HepG2 (cell line): Measurements from ENCODE around the gene SLC38A3. TPM values are rescaled to one million over a fixed set of nuclear protein-coding genes. Genes with fewer than 3 reads are reported as not detected.
A peak's percentile ranks its signal among the peaks of the same experiment; 100 is the strongest.

Experiments used
- CBX1 ChIP-seq: IDR thresholded peaks from one replicate; pipeline ENCODE4 v1.6.1; 2016; ENCODE audit warnings: antibody characterized with exemption, low read depth
- ETV5 ChIP-seq: IDR thresholded peaks from 2 replicates; pipeline ENCODE4 v1.6.1; 2018; ENCODE audit warnings: missing biosample characterization, missing genetic modification reagents, inconsistent platforms, borderline replicate concordance
- HES4 ChIP-seq: sonication (generic); formaldehyde crosslinking; IDR thresholded peaks from 2 replicates; pipeline ENCODE4 v1.9.0; 2021; ENCODE audit warnings: mild to moderate bottlenecking, missing genetic modification reagents, borderline replicate concordance
- MED8 ChIP-seq: sonication (generic); formaldehyde crosslinking; IDR thresholded peaks from 2 replicates; pipeline ENCODE4 v1.8.1; 2023; ENCODE audit warnings: mild to moderate bottlenecking, missing genetic modification reagents; ENCODE audit not compliant: insufficient replicate concordance
- NCOA1 ChIP-seq: sonication (generic); formaldehyde crosslinking; IDR thresholded peaks from 2 replicates; pipeline ENCODE4 v1.9.0; 2021; ENCODE audit warnings: missing genetic modification reagents
- NFE2 ChIP-seq: sonication (generic); formaldehyde crosslinking; IDR thresholded peaks from 2 replicates; pipeline ENCODE4 v1.4.0; 2020; ENCODE audit warnings: missing genetic modification reagents
- NR1H2 ChIP-seq: sonication (generic); formaldehyde crosslinking; IDR thresholded peaks from 2 replicates; pipeline ENCODE4 v1.8.1; 2022; ENCODE audit warnings: low read depth, missing genetic modification reagents, borderline replicate concordance
- NR2F6 ChIP-seq, 2 experiments: IDR thresholded peaks; 2 replicates each; pipeline ENCODE4 v1.6.1; 2016; ENCODE audit warnings: antibody characterized with exemption in 1 of 2, mild to moderate bottlenecking in 1 of 2
- SCMH1 ChIP-seq: sonication (generic); formaldehyde crosslinking; IDR thresholded peaks from 2 replicates; pipeline ENCODE4 v1.9.0; 2021; ENCODE audit warnings: missing genetic modification reagents, mild to moderate bottlenecking, borderline replicate concordance
- SRF ChIP-seq: IDR thresholded peaks from 2 replicates; pipeline ENCODE4 v1.6.1; 2011; ENCODE audit warnings: mild to moderate bottlenecking, low read depth, low read length, moderate library complexity
- ZBTB42 ChIP-seq: sonication (generic); formaldehyde crosslinking; IDR thresholded peaks from 2 replicates; pipeline ENCODE4 v1.5.0; 2020; ENCODE audit warnings: mild to moderate bottlenecking, missing genetic modification reagents
- ZNF451 ChIP-seq: sonication (generic); formaldehyde crosslinking; IDR thresholded peaks from 2 replicates; pipeline ENCODE4 v1.5.0; 2020; ENCODE audit warnings: mild to moderate bottlenecking, missing genetic modification reagents
- polyA plus RNA-seq, 8 experiments: library from polyadenylated mRNA; depleted of rRNA in 3 of 8; stranded (reverse) in 7 of 8; unstranded in 1 of 8; fragments of >200 nt; fragmentation: Illumina TruSeq in 4 of 8; extraction: Trizol in 4 of 8; gene quantifications; 2 replicates each; pipeline versions ENCODE4 v1.2.1 to v1.2.3, GENCODE V29; 2011 to 2016; ENCODE audit warnings: low read depth in 4 of 8, missing spikeins in 1 of 8, mixed read lengths in 1 of 8; ENCODE audit not compliant: insufficient read depth in 1 of 8
- total RNA-seq, 5 experiments: library from RNA; depleted of rRNA; stranded (reverse); fragments of >200 nt; fragmentation: Illumina TruSeq; extraction: Trizol; gene quantifications; 2 replicates each; pipeline ENCODE4 v1.2.3, GENCODE V29; 2016; ENCODE audit warnings: low read depth in 1 of 5
- TF ChIP-seq, protein P1 (sequence below): sonication (generic); formaldehyde crosslinking; IDR thresholded peaks from 2 replicates; pipeline ENCODE4 v1.4.0; 2020; ENCODE audit warnings: missing genetic modification reagents, borderline replicate concordance
- TF ChIP-seq, protein P2 (sequence below): sonication (generic); formaldehyde crosslinking; IDR thresholded peaks from 2 replicates; pipeline ENCODE4 v1.4.0; 2020; ENCODE audit warnings: mild to moderate bottlenecking, missing genetic modification reagents
- TF ChIP-seq, protein P3 (sequence below): sonication (generic); formaldehyde crosslinking; IDR thresholded peaks from 2 replicates; pipeline ENCODE4 v1.4.0; 2020; ENCODE audit warnings: missing genetic modification reagents, mild to moderate bottlenecking, borderline replicate concordance

The SLC38A3 gene
- total and polyA plus RNA-seq, 2 of the 13 experiments (the other 11 are each of a cell fraction or from before 2014, with no cell fraction given): 29.8 to 164 TPM

DNA sequence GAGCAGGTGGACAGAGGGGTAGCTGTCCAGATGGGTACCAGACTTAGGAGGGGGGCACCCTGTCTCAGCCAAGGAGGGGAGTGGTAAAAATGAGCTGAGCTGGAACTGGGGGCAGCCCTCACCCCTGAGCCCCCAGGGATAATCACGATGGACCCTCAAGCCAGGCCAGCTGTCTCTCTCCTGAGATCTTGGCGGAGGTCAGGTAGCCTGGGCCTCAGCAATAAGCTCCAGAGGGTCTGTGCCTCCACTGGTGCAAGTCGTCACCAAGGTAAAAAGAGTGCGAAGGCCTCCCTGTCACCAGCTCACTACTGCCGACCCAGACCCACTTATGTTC, 5.1 kb downstream of the SLC38A3 start (continued):
- TF ChIP-seq MED8 (CRISPR knock-in tag) (no peak), SCMH1 (CRISPR knock-in tag) (no peak), ZBTB42 (CRISPR knock-in tag) (no peak), NR1H2 (CRISPR knock-in tag) (0 out of 2 replicates have a peak, but pooled peaks have one; percentile 2), ETV5 (CRISPR knock-in tag) (no peak), SRF (no peak), NCOA1 (CRISPR knock-in tag) (no peak), CBX1 (no peak), ZNF451 (CRISPR knock-in tag) (no peak), NR2F6 (IDR thresholded peaks at IDR 0.05) (no peak), NR2F6 (CRISPR knock-in tag; IDR thresholded peaks at IDR 0.05) (no peak), NFE2 (no peak), HES4 (CRISPR knock-in tag) (no peak)
- TF ChIP-seq, protein P1, sequence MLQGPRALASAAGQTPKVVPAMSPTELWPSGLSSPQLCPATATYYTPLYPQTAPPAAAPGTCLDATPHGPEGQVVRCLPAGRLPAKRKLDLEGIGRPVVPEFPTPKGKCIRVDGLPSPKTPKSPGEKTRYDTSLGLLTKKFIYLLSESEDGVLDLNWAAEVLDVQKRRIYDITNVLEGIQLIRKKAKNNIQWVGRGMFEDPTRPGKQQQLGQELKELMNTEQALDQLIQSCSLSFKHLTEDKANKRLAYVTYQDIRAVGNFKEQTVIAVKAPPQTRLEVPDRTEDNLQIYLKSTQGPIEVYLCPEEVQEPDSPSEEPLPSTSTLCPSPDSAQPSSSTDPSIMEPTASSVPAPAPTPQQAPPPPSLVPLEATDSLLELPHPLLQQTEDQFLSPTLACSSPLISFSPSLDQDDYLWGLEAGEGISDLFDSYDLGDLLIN: no peak
- TF ChIP-seq, protein P2, sequence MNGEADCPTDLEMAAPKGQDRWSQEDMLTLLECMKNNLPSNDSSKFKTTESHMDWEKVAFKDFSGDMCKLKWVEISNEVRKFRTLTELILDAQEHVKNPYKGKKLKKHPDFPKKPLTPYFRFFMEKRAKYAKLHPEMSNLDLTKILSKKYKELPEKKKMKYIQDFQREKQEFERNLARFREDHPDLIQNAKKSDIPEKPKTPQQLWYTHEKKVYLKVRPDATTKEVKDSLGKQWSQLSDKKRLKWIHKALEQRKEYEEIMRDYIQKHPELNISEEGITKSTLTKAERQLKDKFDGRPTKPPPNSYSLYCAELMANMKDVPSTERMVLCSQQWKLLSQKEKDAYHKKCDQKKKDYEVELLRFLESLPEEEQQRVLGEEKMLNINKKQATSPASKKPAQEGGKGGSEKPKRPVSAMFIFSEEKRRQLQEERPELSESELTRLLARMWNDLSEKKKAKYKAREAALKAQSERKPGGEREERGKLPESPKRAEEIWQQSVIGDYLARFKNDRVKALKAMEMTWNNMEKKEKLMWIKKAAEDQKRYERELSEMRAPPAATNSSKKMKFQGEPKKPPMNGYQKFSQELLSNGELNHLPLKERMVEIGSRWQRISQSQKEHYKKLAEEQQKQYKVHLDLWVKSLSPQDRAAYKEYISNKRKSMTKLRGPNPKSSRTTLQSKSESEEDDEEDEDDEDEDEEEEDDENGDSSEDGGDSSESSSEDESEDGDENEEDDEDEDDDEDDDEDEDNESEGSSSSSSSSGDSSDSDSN (CRISPR knock-in tag): no peak
- TF ChIP-seq, protein P3, sequence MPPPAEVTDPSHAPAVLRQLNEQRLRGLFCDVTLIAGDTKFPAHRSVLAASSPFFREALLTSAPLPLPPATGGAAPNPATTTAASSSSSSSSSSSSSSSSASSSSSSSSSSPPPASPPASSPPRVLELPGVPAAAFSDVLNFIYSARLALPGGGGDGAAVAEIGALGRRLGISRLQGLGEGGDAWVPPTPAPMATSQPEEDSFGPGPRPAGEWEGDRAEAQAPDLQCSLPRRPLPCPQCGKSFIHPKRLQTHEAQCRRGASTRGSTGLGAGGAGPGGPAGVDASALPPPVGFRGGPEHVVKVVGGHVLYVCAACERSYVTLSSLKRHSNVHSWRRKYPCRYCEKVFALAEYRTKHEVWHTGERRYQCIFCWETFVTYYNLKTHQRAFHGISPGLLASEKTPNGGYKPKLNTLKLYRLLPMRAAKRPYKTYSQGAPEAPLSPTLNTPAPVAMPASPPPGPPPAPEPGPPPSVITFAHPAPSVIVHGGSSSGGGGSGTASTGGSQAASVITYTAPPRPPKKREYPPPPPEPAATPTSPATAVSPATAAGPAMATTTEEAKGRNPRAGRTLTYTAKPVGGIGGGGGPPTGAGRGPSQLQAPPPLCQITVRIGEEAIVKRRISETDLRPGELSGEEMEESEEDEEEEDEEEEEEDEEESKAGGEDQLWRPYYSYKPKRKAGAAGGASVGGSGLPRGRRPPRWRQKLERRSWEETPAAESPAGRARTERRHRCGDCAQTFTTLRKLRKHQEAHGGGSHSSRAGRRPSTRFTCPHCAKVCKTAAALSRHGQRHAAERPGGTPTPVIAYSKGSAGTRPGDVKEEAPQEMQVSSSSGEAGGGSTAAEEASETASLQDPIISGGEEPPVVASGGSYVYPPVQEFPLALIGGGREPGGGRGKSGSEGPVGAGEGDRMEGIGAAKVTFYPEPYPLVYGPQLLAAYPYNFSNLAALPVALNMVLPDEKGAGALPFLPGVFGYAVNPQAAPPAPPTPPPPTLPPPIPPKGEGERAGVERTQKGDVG: no peak
